NOMO-1 treated with DMSO at 0.1 percent for 48 hours (cell line): ENCODE measurements around the gene SAFB.
"Not testable (repeated sequence)": the region's sequence is repeated elsewhere in the genome, so short reads cannot be mapped to it uniquely, and the experiment has no call there.

Experiments
- DNase-seq: peaks from one replicate; lab custom pipeline; 2025; ENCODE audit not compliant: unreplicated experiment; lab: John Stamatoyannopoulos, UW

SAFB gene

GRCh38 chr19:5696196-5697021, 73.5 kb downstream of the SAFB start:
- DNase-seq: no peak

DNA sequence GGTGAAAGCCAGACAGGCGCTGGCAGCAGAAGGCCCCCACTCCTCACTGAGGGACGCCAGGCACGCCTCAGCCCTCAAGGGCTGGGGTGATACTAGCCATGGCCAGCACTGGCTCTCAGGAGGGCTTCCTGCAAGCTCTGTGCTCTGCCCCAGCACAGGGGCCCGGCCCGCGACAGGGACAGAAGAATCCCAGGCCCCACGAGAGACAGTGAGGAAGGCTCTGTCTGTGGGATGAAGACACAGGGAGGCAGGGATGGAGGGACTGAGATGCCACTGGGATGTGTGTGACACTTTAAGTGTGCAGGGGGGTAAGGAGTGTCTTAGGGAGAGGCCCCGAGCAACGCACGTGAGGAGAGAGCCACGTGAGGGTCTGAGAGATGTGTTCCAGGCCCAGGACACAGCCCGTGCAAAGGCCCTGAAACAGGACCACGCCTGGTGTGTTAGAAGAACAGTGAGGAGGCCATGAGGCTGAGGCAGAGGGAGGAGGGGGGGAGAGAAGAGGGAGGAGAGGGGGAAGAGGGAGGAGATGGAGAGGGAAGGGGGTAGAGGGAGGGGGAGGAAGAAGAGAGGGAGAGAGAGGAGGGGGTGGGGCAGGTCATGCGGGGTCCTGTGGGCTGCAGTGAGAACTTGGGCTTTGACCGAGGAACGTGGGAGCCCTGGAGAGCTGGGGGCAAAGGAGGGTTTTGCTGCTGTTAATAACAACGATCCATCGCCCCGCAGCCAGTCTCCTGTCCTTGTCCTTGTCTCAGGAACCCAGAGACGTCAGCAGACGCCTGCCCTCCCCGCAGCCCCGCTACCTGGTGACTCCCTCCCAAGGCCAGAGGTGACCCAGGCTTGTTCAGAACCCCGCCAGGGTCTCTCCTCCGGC, 74.4 kb downstream of the SAFB start:
- DNase-seq: no peak

GRCh38 chr19:5697890-5698634, 75.2 kb downstream of the SAFB start:
- no peak for DNase-seq

DNA sequence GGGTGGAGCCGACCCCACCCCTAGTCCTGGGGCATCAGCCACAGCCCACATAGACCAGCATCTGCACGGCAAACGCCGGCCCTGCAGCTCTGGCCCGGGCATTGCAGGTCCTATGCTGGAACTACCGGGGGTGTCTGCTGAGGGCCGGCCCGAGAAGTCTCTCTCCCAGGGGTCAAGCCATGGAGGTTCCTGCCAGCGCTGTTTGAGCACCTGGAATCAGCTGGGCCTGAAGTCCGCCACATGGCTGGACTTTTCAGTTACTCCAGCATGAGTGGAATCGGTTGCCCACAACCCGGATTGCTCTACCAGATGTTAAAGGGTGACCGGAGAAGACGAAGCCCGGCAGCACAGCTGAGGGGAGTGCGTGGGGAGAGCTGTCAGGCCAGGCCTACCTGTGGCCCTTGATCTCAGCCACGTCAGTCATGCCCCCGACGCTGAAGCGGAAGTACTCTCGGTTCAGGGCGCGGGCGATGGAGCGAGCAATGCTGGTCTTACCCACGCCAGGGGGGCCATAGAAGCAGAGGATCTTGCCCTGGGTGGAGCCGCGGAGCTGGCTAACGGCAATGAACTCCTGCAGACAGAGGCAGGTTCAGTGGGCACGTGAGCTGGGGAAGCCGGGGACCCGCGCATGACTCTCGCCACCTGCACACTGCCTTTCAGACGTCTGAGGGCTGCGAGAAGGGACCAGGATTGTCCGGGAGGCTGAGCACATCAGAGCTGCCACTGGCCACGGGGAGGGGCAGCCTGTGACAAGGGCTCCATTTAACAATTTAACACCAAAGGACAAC, 75.9 kb downstream of the SAFB start:
- no peak for DNase-seq

GRCh38 chr19:5700455-5701092, 77.7 kb downstream of the SAFB start:
- DNase-seq: no peak

GRCh38 chr19:5702053-5702410, 79.1 kb downstream of the SAFB start:
- DNase-seq: not testable (repeated sequence)

DNA sequence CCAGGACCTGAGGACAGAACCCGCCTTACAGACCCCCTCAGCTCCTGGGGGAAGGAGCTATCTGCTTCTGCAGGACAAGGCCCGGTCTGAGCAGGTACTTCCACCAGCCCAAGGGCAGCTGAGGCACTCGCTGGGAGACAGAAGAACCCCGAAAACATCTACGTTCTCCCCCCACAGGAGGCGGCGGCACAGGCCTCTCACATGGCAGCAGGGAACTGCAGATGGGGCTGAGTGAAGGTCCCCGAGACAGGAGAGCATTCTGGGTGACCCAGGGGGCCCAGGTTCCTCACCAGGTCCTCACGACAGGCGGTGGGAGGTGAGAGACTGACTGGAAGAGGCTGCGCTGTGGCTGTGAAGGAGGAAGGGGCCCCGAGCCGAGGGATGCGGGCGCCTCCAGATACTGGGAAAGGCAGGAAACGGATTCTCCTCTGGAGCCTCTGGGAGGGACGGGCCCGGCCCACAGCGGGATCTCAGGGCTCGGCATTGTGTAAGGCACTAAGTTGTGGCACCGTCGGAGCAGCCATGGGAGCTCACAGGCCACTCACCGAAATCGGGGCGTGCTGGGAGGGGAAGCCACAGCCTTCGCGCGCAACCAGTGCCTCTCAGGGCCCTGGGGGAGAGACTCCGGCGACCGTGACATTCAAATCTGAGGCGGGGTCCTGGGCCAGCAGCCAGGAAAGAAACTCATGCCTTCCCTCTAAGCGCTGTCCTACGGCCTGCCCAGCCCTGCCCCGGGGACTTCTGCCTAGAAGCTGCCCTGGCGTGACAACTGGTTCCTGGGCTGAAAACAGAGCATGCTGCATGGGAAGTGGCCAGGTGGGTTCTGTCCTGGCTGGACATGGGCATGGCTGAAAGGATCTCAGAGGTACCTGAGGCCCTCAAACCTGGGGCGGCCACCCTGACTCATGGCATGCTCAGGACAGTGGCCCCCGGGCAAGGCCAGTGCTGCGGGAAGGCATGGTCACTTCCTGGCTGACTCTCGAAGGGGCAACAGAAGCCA, 81.2 kb downstream of the SAFB start:
- DNase-seq: no peak

GRCh38 chr19:5705552-5705951, 82.7 kb downstream of the SAFB start:
- DNase-seq: no peak

DNA sequence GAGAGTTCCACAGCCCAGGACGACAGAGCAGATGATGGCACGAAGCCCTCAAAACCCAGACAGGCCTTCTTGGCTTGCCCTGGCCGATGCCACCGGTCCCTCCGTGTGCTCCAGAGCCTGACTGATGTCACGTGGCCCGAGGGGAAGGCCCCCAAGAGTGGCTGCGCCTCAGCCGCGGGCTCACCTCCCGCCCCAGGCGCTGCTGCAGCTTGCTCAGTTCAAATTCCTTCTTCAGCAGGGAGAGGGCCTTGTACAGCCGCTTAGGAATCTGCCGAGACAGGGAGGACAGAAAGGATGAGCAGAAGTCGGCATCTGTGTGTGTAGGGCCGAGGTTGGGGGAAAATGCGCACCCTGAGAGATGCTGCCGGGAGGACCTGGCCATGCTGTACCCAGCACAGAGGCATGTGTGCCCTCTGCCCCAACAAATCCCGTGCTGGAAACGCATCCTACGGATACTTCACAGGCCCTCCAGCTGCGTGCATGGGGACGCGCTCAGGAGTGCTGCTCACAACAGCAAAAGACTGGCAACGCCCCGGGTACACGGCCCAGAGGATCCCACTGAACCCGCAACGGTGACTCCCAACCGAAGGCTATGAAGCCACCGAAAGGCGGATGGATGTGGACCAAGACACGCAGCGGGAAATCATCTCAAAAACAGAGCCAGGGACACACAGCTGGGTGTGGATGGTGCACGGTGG, 84.1 kb downstream of the SAFB start:
- DNase-seq: no peak

DNA sequence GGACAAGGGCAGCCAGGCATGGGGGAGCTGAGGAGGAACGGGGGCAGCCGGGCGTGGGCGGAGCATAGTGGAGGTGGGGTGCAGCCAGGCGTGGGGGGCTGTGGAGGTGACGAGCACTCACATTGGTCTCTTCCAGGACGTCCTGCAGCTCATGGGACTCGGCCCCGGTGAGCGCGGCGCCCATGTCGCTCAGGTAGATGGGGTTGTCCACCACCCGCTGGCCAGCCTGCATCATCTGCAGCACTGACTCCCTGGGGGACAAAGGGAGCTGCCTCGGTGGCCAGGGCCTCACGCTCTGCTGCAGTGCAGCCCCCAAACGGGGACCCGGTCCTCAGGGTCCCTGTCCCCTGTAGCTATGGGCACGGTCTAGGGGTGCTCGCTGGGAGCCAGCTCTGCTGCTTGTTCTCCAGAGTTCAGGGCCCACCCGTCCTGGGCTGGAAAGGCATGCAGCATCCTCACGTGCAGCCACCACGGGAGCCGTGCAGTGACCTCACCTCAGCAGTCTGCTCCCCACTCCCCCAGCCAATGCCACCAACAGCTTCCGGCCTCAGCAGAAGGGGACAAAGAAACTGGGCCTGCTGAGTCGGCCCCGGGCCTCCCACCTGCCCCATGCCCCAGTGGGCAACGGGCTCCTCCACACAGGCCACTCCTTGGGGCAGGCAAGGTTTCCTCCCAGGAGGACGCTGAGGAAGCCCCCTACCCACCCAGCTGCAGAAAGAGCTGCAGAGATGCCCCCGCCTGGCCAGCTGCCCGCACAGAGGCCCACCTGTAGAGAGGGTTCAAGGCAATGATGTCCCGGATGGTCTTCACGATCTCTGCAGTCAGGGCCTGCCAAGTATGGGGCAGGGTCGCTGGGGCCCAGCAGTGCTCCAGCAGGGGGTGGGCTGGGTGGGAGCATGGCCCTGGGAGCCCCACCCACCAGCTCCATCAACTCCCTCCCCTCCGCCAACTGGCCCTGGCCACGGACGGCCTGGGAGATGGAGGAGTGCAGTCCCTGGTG, 85.0 kb downstream of the SAFB start:
- no peak for DNase-seq

- DNase-seq: no peak
These were observed 88.1 kb downstream of the SAFB start for GRCh38 chr19:5711025-5711424.

DNA sequence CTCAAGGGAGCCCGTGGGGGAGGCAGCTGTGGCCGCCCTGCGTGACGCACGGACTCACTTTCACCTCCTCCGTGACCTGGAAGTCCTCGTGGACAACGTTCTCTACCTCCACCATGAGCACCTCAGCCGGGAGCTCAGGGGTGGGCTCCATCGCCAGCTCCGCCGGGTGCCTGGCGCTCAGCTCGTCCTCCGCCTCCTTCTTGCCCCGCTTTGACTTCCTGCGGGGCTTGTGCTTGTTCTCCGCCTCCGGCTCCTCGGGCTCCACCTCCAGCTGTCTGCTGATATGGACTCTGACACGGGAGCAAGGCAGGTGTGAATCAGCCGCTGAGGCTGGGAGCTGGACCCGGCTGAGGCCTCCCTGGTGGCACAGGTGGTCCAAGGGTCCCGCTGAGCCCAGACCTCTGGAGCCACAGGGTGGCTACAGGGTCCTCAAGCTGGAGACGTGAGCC, 88.9 kb downstream of the SAFB start:
- DNase-seq: no peak

DNA sequence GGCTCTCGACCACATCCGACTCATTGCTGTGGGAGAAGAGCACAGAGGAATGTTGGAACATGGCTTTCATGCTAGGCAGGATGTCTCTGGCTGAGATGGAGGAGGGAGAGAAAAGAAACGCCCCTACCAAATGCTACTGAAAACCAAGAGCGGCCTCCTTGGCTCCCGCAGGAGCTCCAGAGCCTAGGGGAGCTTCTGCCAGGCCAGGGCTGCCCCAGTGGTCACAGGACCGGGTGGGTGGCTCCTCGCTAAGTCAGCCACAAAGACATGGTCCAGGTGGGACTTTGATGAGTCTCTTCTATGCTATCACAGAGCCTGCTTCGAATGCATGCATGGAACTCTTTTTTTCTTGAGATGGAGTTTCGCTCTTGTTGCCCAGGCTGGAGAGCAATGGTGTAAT, 90.3 kb downstream of the SAFB start:
- DNase-seq: no peak

GRCh38 chr19:5714816-5715215, 91.9 kb downstream of the SAFB start:
- no peak for DNase-seq

DNA sequence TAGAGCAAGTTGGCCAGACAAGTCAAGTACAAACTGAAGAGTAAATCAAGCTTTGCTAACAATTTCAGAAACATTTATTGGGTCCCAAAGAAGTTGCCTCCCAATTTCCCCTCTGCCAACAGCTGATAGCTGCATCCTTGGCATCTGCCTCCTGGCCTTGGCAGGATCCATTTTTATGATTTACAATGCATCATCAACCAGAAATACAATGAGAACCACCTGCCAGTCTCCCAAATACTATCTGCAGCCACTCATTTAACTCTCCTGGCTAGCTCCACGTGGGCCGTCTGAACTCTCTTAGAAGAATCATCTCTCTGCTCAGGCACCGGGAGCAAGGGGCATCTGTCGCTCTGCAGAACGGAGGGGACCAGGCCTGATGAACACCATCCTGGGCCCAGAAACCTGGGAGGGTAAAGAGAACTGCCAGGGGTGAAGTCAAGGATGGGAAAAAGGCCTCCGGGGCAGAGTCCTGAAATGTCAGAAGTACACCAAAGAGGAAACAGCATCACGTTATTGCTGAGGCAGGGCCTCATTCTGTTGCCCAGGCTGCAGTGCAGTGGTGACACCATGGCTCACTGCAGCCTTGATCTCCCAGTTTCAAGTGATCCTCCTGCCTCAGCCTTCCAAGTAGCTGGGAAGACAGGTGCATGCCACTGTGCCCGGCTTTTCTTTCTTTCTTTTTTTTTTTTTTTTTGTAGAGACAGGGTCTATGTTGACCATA, 94.5 kb downstream of the SAFB start:
- DNase-seq: no peak
